HG03159 (cell line): ENCODE measurements around the gene NPW.

Experiments
- ATAC-seq: cut with Tn5 transposase; IDR thresholded peaks from one replicate; pipeline ENCODE4 v1.9.1; 2021; ENCODE audit warnings: mild to moderate bottlenecking, moderate library complexity; ENCODE audit not compliant: unreplicated experiment

Gene NPW

DNA sequence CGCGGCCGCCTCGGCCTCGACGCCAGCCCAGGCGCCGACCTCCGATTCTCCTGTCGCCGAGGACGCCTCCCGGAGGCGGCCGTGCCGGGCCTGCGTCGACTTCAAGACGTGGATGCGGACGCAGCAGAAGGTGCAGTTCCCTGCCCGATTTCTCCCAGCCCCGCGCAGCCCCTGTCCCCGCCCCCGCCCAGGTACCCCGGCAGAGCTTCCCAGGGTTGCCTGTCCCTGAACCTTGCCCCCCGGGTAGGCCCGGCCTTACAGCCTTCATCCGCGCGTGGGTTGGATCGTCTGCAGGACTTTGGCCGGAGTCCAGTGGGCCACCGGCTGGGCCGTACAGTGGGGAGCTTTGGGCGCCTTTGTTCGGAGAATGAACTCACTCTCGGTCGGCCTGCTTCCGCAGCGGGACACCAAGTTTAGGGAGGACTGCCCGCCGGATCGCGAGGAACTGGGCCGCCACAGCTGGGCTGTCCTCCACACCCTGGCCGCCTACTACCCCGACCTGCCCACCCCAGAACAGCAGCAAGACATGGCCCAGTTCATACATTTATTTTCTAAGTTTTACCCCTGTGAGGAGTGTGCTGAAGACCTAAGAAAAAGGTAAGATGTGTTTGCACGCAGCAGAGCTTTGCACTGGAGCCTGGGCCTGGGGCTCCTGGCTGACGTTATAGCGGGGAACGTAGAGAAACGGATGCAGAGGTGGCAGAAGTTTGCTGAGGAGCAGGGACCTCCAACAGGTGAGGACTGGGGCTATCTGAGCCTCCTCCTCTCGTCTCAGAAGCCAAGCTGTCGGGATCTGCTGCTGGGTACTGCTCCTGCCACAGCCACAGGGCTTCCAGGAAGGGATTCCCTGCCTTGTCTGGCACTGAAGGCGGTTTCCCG is 35.0 kb upstream of the NPW start:
- peak; percentile 8 for ATAC-seq

DNA sequence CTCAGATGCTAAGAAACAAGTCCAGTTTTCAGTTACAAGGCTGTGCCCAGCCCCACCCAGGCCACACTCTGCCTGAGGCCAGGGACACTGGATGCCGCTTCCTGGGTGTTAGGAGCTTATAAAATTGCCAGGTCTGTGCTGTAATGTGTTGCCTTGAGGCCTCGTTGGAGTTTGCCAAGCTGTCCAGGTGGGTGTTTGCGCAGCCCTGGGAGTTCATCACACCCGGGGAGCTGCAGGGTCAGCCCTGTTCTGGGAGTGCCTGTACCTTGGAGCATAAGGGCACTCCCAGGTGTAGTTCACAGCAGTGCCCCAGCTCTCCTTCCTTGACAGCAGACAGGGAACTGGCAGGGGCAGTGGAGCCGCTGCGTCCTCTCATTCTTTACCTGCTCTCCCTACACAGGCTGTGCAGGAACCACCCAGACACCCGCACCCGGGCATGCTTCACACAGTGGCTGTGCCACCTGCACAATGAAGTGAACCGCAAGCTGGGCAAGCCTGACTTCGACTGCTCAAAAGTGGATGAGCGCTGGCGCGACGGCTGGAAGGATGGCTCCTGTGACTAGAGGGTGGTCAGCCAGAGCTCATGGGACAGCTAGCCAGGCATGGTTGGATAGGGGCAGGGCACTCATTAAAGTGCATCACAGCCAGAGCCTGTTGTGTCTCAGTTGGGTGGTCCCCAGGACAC is 34.0 kb upstream of the NPW start:
- no peak for ATAC-seq

DNA sequence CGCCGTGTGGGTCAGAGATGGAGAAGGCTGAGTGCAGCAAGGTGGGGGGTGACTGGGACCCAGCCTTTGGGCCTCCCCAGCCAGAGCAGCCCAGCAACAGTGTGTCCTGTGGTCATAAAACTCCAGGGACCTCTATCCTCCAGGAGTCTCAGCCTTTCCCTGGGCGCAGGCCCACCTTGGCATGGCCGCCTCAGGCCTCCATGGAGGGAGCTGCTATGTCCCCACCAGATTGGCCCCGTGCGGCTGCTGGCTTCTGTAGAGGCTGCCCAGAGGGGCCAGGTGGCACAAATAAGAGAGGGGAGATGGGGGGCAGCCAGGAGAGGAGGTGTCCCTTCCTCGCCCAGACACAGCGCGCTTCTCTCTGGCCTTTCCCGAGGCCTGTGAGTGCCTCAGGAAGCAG is 32.4 kb upstream of the NPW start:
- ATAC-seq, result no peak

DNA sequence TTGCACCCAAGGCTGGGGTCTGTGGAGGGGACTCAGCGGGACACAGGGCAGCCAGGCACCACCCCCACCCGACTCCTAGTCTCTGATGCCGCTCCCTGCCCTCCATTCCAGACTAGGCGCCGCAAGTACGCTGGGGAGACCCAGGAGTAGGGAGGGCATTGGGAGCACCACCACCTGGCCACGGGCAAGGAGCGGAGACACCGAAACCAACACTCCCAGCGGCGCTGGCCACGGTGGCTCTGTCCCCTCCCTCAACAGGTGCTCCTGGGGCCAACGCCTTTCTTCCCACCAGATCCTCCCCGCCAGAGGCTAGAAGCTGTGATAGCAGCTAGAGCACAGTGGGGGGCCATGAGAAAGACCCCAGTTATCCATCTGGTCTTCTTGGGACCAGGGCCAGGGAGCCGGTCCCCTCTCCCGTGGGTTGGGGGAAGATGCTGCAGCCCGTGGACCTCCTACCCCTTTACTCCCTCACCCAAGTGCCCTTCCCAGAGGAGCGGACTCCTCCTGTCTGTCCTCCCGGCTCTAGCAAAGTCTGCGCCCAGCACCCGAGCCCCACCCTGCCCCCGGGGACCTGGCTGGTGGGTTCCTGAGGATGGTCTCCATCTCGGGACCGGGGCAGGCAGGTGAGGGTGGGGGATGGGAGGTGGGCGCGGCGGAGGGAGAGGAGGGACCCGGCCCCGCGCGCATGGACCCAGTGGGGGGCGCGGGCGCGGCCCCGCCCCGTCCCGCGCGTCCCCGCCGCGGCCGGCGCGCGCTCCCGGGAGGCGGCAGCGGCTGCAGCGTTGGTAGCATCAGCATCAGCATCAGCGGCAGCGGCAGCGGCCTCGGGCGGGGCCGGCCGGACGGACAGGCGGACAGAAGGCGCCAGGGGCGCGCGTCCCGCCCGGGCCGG is 30.1 kb upstream of the NPW start, which contains the start of gene SYNGR3:
Gene SYNGR3 (plus strand): TSS at position 762 of the 892 bp plus-strand sequence. CDS start 133 bp downstream, outside the sequence.
- no peak for ATAC-seq

DNA sequence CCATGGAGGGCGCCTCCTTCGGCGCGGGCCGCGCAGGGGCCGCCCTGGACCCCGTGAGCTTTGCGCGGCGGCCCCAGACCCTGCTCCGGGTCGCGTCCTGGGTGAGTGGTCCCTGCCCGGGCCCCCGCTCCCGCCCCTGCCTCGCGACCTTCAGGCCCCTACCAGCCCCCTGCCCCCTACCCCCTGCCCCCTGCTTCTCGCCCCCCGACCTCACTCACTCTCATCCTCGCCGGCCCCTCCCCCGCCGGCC is 29.6 kb upstream of the NPW start:
- no peak for ATAC-seq

DNA sequence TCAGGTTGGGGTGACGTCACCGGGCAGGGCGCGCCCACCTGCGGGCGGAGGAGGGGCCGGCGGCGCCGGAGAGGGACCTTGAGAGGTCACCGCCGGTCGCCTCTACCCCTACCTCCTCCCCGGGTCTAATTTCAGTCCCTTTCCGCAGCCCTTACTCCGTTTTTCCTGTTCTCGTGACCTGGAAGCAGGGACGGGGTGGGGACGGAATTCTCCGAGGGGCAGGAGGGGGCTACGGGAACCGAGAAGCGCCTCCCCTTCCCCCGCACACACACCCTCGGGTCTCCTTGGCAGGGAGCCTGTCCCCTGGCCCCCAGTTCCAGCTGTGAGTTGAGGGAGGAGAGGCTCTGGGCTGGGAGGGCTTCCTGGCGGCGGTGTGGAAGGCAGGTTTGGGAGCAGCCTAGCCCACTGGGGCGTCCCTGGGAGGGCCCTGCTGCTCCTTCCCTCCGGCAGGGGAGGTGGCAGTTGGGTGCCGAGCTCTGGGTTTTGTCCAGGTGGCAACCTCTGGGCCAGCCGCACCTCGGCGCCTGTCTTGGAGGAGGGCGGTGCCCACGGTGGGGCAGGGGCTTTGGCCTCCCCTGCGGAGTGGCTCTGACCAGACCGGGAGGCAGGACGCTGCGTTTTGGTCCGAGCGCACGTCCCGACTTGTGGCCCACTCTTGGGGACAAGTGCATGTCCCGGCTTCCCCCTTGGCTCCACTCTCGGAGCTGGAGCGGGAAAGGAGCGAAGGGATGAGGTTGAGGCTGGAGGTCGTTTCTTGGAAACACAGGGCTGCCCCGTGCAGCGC is 29.0 kb upstream of the NPW start:
- ATAC-seq, result peak; percentile 4

DNA sequence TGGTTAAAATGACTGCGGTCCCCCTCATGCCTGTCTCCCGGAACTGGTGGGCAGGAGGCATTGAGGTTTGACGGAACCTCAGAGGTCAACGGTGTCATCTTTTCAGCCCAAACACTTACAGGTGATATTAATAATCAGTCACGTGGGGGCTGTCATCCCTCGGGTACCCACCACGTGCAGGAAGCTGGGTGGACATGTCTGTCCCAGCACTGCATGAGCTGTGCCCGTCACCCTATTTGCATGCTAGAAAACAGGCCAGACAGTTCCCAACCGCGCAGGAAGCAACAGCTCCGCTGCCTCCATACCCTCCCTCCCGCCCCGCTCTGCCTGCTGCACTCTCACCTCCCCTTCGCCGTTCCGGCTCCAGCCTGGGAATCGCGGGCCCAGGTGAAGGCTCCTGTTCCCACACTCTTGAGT is 28.4 kb upstream of the NPW start:
- peak; percentile 36 for ATAC-seq

DNA sequence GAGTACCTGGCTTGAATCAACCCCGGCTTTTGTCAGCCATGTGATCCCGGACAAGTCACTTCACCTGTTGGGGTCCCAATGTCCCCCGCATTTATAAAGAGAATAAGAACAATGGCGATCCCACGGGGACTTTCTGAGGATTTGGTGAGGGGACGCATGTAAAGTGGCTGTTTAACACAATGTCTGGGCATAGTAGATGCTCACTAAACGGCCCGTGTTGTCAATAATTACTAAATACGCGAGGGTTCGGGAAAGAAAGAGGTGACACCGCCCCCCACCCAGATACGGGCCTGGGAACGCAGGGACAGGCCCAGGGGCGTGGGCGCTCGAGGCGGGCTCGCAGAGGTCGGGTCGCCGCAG is 28.0 kb upstream of the NPW start:
- no peak for ATAC-seq

DNA sequence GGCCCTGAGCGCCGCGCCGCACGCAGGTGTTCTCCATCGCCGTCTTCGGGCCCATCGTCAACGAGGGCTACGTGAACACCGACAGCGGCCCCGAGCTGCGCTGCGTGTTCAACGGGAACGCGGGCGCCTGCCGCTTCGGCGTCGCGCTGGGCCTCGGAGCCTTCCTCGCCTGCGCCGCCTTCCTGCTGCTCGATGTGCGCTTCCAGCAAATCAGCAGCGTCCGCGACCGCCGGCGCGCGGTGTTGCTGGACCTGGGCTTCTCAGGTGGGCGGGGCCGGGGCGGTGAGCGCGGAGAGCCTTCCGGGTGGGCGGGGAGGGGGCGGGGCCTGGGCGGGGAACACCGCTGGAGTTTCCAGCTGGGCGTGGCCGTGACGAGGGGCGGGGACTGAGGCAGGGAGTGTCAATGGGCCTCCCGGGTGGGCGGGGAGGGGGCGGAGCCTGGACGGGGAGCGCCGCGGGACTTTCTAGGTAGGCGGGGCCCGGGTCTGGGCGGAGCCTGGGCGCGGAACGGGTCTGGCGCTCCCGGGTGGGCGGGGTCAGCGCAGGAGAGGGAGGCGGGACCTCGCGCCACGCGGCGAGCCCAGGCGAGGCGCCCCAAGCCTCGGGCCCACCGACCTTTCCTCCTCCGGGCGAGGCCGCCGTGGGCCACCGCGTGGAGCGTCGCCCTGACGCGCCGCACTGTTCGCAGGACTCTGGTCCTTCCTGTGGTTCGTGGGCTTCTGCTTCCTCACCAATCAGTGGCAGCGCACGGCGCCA is 27.5 kb upstream of the NPW start:
- peak; percentile 42 for ATAC-seq

DNA sequence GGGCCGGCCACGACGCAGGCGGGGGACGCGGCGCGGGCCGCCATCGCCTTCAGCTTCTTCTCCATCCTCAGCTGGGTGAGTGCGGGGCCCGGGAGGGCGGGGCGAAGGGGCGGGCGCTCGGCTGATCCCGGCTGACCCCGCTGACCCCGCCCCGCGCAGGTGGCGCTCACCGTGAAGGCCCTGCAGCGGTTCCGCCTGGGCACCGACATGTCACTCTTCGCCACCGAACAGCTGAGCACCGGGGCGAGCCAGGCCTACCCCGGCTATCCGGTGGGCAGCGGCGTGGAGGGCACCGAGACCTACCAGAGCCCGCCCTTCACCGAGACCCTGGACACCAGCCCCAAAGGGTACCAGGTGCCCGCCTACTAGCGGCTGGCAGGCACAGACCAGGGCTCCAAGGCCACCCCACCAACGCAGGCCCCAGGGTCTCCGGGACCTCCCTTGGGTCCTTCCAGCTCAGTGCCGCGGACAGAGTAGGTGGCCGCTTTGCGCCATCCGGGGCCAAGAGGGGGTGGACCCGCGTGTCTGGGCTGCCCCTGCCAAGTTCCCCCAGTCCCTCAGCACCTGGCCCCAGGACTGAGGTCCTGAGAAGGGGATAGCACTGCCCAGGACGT is 26.8 kb upstream of the NPW start:
- no peak for ATAC-seq

DNA sequence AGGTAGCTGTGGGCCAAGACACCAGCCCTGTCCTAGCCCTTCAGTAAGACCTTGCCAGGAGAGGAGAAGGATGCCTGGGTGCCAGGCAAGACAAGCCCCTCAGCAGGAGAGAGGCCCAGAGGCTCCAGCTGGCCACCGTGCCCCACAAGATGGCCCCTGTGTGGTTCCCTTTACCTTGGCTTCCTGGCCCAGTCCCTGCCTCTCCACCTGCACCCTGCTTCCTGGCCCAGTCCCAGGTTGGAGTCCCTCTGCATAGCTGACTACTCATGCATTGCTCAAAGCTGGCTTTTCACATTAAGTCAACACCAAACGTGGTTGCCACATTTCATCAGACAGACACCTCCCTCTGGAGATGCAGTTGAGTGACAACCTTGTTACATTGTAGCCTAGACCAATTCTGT is 25.9 kb upstream of the NPW start:
- ATAC-seq, result no peak

DNA sequence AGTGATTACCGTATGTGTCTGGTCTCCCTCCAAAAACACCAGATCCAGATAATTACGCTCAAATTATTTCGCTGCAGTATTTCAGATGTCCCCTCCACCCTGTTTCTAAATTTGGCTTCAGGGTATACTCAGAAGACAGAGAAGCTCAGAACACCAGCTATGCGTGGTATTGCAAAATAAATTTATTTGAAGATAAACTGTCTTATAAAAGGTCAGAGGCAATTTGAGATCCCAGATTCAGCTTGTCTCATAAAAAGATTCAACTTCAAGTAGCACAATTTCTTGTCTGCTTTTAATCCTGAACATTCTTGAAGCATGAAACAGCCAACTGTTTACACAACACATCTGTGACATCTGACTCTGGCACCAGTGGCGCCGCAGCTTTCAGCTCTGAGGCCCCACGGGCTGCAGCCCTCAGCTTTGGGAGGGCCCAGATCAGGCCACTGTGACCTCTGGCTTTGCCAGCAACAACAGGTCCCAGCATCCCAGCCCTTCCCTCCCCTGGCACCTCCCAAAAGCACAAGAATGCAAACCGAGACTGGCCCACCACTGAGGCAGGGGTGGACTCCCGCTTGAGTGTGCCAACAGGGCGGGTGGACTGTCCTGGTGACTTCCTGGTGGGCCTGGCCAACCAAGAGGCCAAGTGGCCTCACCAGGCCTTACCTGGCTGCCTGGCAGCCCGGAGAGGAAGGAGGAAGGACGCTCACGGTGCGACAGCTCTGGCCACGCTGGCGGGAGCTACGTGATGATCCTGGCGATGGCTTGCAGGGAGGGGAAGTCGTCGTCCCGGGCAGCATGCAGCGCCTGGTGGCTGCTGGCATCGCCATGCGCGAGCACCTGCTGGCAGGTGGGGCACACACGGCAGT is 21.9 kb upstream of the NPW start:
- no peak for ATAC-seq

DNA sequence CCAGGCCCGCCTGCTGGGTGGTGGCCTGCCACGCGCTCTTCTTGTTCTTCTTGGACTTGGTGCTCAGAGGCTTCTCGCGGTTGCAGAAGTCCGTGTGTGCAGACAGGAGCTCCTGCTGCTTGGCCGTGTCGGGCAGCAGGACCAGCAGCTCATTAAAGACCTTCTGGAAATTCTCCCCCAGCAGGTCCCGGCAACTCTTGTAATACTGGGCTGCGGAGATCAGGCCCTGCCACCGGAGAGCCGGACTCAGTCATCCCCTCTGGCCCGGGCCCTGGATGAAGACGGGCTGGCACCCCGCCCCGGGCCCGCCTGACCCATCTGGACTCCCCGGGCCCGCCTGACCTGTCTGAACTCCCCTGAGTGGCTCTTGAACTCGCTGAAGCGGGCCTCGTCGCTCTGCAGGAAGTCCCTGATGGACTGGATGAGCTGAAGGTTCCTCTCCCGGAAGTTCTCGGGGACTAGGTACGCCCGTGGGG is 21.2 kb upstream of the NPW start:
- no peak for ATAC-seq

DNA sequence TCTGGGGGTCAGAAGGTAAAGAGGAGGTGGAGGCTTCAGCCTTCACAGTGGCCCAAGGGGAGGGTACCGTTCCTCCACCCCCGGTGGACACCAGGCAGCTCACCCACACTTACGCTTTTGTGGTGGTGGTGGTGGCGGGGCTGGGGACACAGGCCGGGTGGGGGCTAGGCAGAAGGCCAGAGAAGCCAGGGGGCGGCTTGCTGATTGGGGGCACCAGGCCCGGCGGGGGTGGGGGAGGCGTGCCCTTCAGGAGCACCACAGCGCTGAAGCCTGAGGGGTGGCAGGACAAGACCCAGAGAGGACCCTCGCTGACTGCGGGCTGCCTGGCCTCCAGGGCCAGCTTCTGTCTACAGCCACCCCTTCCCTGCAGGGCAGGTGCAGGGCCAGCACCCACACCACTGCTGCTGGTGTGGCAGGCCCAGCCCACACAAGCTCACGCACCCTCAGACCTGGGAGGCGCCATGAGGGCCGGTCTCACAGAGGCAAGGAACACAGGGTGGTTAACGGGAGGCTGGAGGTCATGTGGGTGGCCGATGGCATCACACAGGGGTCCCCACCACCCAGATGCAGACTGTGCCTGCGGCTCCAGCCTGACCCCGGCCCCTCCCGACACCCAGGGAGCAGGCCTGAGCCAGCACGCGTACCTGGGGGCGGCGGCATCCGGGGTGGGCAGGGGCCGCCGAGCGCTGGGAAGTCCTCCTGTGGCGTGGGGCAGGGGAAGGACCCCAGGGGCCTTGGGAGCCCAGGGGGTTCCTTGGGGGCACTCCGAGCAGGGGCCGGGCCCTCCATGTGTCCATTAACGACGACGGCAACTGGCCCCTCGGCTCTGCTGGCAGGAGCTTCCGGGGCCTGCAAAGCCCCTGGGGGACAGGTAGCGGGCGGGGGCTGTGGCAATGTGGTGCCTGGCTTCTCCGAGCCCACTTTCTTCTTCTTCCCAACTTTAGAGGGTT is 20.5 kb upstream of the NPW start:
- no peak for ATAC-seq

DNA sequence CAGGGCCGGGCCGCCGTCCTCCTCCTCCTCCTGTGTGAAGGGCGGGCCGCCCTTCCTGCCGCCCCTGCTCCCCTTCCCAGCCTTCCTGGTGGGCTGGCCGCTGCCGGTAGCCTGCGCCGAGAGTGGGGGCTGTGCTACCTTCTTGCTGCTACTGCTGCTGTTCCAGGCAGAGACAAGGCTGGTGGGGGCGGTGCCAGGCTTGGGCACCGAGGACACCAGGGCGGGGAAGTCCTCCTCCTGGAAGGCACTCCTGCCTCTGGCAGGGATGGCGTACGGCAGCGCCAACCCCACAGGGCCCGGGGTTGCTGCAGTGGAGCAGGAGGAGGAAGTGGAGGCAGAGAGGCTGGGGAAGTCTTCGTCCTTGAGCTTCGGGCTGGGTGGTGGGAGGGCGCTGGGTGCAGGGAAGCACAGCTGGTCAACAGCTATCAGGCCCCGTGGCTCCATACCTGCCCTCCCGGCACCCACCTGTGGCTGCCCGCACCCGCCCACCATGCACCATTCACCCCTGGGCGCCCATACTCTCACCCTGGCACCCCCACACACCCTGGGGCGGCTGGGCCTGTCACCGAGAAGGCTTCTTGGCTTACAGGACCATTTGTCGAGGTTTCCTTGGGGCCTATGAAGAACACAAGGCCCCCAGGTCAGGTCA is 19.6 kb upstream of the NPW start:
- no peak for ATAC-seq

DNA sequence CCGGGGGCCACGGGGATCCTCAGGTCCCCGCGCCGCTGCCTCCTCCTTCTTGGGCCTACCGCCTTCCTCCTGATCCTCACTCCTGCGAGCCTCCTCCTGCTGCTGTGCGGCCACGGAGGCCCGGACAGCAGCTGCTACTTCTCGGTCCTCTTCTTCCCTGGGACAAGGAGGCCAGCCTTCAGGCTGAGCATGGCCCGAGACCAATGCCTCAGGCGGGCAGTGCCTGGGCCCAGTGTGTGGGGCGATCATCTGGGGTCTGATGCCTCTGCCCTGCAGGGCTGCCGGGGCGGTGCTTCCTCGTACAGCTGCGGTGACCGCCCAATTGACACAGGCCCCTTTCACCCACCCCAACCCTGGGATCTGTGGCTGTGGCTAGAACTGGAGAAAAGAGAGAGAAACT is 18.6 kb upstream of the NPW start:
- ATAC-seq, result no peak
